RWPE2 (cell line): ENCODE data around the gene EIF4A3.
A peak's percentile ranks its signal among the peaks of the same experiment; 100 is the strongest.

ENCODE experiments used
- ATAC-seq: fragments of 200-7000 bp; cut with Tn5 transposase; 3 replicates; pipeline ENCODE4 v1.9.1; 2021; ENCODE audit warnings: low read depth
- DNase-seq: peaks from one replicate; pipeline ENCODE4 v3.0.0-alpha.2; 2020; ENCODE audit warnings: low spot score
- H3K27ac ChIP-seq: fragments of 450-650 bp; 2 replicates; pipeline ENCODE4 v1.5.1; 2017; ENCODE audit warnings: mild to moderate bottlenecking; ENCODE audit not compliant: poor library complexity, severe bottlenecking
- H3K27me3 ChIP-seq: fragments of 250-450 bp; sonication (Bioruptor Pico); 2 replicates; pipeline ENCODE4 v1.5.1; 2021; ENCODE audit warnings: mild to moderate bottlenecking, moderate library complexity; ENCODE audit not compliant: insufficient read depth, poor library complexity, severe bottlenecking
- H3K36me3 ChIP-seq: fragments of 250-450 bp; sonication (Bioruptor Pico); 2 replicates; pipeline ENCODE4 v1.5.1; 2020; ENCODE audit warnings: low read depth, mild to moderate bottlenecking, moderate library complexity
- H3K4me1 ChIP-seq: fragments of 250-450 bp; sonication (Bioruptor Pico); 2 replicates; pipeline ENCODE4 v1.5.1; 2021; ENCODE audit warnings: mild to moderate bottlenecking, moderate library complexity; ENCODE audit not compliant: insufficient read depth, poor library complexity, severe bottlenecking
- H3K4me3 ChIP-seq: fragments of 250-450 bp; sonication (Bioruptor Pico); 2 replicates; pipeline ENCODE4 v1.5.1; 2021; ENCODE audit warnings: mild to moderate bottlenecking, moderate library complexity; ENCODE audit not compliant: severe bottlenecking
- H3K9me3 ChIP-seq: fragments of 250-450 bp; sonication (Bioruptor Pico); 2 replicates; pipeline ENCODE4 v1.5.1; 2021; ENCODE audit warnings: mild to moderate bottlenecking, moderate library complexity; ENCODE audit not compliant: severe bottlenecking
- CTCF ChIP-seq: fragments of 450-650 bp; IDR thresholded peaks from one replicate; pipeline ENCODE4 v1.5.1; 2017; ENCODE audit warnings: mild to moderate bottlenecking, moderate library complexity; ENCODE audit not compliant: poor library complexity, severe bottlenecking

EIF4A3 gene

GRCh38 chr17:80142929-80143328, 4.0 kb downstream of the EIF4A3 start:
- Histone ChIP-seq H3K4me1 (no peaks in the 10 kb centered on the region), H3K27ac (no peak overlapping the region), H3K4me3 (no peak overlapping the region), H3K27me3 (no peaks in the 10 kb centered on the region), H3K9me3 (no peaks in the 10 kb centered on the region), H3K36me3 (peaks cover 74% of the 10 kb centered on the region)
- ATAC-seq: no peak
- peak; percentile 26 for DNase-seq
- TF ChIP-seq CTCF: no peak

GRCh38 chr17:80141463-80142165, 5.3 kb downstream of the EIF4A3 start:
- H3K9me3 ChIP-seq: no peaks in the 10 kb centered on the region
- H3K4me3 ChIP-seq: no peak overlapping the region
- H3K36me3 ChIP-seq: peaks cover 87% of the 10 kb centered on the region
- H3K27ac ChIP-seq: no peak overlapping the region
- no peaks in the 10 kb centered on the region for H3K4me1 ChIP-seq
- no peak for DNase-seq
- H3K27me3 ChIP-seq: no peaks in the 10 kb centered on the region
- ATAC-seq: no peak
- no peak for TF ChIP-seq CTCF

- TF ChIP-seq CTCF: no peak
- DNase-seq: peak; percentile 25
- H3K36me3 ChIP-seq: peaks cover 100% of the 10 kb centered on the region
- no peaks in the 10 kb centered on the region for H3K27me3 ChIP-seq
- no peak for ATAC-seq
- no peak overlapping the region for H3K4me3 ChIP-seq
- H3K9me3 ChIP-seq: no peaks in the 10 kb centered on the region
- H3K27ac ChIP-seq: no peak overlapping the region
- no peaks in the 10 kb centered on the region for H3K4me1 ChIP-seq
Observed at GRCh38 chr17:80138856-80139426, 8.0 kb downstream of the EIF4A3 start.

- Histone ChIP-seq H3K36me3 (peaks cover 93% of the 10 kb centered on the region), H3K9me3 (no peaks in the 10 kb centered on the region), H3K27ac (no peak overlapping the region), H3K4me1 (no peaks in the 10 kb centered on the region), H3K27me3 (no peaks in the 10 kb centered on the region), H3K4me3 (no peak overlapping the region)
- no peak for ATAC-seq
- no peak for DNase-seq
- no peak for TF ChIP-seq CTCF
Observed at GRCh38 chr17:80137131-80137530, 9.8 kb downstream of the EIF4A3 start.

GRCh38 chr17:80133626-80133970, 13.3 kb downstream of the EIF4A3 start:
- no peak for TF ChIP-seq CTCF
- H3K27ac ChIP-seq: no peak overlapping the region
- peaks cover 64% of the 10 kb centered on the region for H3K36me3 ChIP-seq
- H3K4me1 ChIP-seq: no peaks in the 10 kb centered on the region
- DNase-seq: no peak
- H3K27me3 ChIP-seq: no peaks in the 10 kb centered on the region
- no peaks in the 10 kb centered on the region for H3K9me3 ChIP-seq
- no peak; the same call in 2 of the 3 replicates for ATAC-seq
- H3K4me3 ChIP-seq: no peak overlapping the region
